GM19324 (cell line): ENCODE data around the gene MLX.
"Not testable (repeated sequence)": the region's sequence is repeated elsewhere in the genome, so short reads cannot be mapped to it uniquely, and the experiment has no call there.

ENCODE experiments used
- ATAC-seq: cut with Tn5 transposase; IDR thresholded peaks from one replicate; pipeline ENCODE4 v1.9.1; 2021; ENCODE audit warnings: mild to moderate bottlenecking, moderate library complexity; ENCODE audit not compliant: unreplicated experiment, low FRiP score

The MLX gene

GRCh38 chr17:42554250-42555121 is 12.4 kb upstream of the MLX start:
- ATAC-seq, result peak; percentile 76

GRCh38 chr17:42555122-42555622 is 11.7 kb upstream of the MLX start:
- ATAC-seq, result no peak

- ATAC-seq, result not testable (repeated sequence)
These were observed 10.8 kb upstream of the MLX start for GRCh38 chr17:42555961-42556617.

- ATAC-seq, result no peak
These were observed 7.8 kb upstream of the MLX start for GRCh38 chr17:42559075-42559474.

- no peak for ATAC-seq
These were observed 6.7 kb upstream of the MLX start for GRCh38 chr17:42560246-42560645.

- peak; percentile 61 for ATAC-seq
These were observed 5.0 kb upstream of the MLX start, which contains the start of gene COASY for GRCh38 chr17:42561897-42562387. TSS of gene COASY (plus strand) at chr17:42562148. CDS start at chr17:42562623, 475 bp downstream.

- ATAC-seq, result no peak
These were observed 4.3 kb upstream of the MLX start for GRCh38 chr17:42562388-42563142.

GRCh38 chr17:42563143-42563509 is 3.8 kb upstream of the MLX start:
- ATAC-seq, result no peak

- no peak for ATAC-seq
These were observed 3.4 kb upstream of the MLX start for GRCh38 chr17:42563543-42563942.

- no peak for ATAC-seq
These were observed 3.0 kb upstream of the MLX start for GRCh38 chr17:42563950-42564349.

GRCh38 chr17:42564815-42565522 is 1.9 kb upstream of the MLX start:
- no peak for ATAC-seq

GRCh38 chr17:42565523-42566214 is 1.2 kb upstream of the MLX start:
- ATAC-seq, result no peak

- no peak for ATAC-seq
These were observed 551 bp upstream of the MLX start for GRCh38 chr17:42566215-42566882.

- no peak for ATAC-seq
These were observed 1.6 kb downstream of the MLX start for GRCh38 chr17:42568341-42569111.

GRCh38 chr17:42571435-42572225 is 4.7 kb downstream of the MLX start:
- no peak for ATAC-seq

- ATAC-seq, result no peak
These were observed 6.2 kb downstream of the MLX start for GRCh38 chr17:42573095-42573494.

- ATAC-seq, result no peak
These were observed 7.6 kb downstream of the MLX start for GRCh38 chr17:42574463-42574862.

GRCh38 chr17:42577140-42577531 is 10.2 kb downstream of the MLX start:
- ATAC-seq, result no peak
